ENCODE results near the gene STARD3NL. TPM values are rescaled to one million over a fixed set of nuclear protein-coding genes. Genes with fewer than 3 reads are reported as not detected.
"Not testable (repeated sequence)": the region's sequence is repeated elsewhere in the genome, so short reads cannot be mapped to it uniquely, and the experiment has no call there.

STARD3NL gene
- total and polyA plus RNA-seq, 7 donors, result 11.1 to 28.5 (median 15.6) TPM

DNA sequence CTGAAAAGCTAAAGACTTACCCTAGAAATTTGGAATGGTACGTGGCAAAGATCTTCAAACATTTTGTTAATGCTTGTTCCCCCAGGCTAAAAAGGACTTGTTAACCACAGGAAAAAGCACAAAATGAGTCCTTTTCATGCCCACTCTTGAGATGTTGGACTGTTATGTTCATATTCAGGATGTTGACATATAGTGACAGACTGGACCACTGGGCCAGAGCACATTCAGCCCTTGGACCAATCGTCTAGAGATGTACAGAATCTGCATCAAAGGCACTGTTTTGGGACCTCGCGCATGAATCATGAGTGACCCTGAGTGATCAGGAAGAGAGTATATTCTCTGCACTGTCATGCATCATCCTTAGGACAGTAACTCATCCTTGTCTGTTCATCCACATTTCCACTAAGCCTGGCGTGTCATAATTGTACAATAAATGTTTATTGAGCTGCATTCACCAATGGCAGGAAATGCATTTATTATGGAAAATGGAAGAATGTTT, 70.1 kb downstream of the STARD3NL start:
- Histone ChIP-seq H3K27ac (no peak overlapping the region), H3K9me3 (no peaks in the 10 kb centered on the region), H3K36me3 (ENCODE audit: insufficient read depth in 1 of 2, low read depth in 1 of 2) (no peaks in the 10 kb centered on the region), H3K27me3 (ENCODE audit: insufficient read depth in 3 of 3, low read length in 2 of 3) (no peaks in the 10 kb centered on the region), H3K4me3 (no peak overlapping the region), H3K4me1 (no peaks in the 10 kb centered on the region)
- DNase-seq (no peak), ATAC-seq (no peak)
- TF ChIP-seq, protein P1, sequence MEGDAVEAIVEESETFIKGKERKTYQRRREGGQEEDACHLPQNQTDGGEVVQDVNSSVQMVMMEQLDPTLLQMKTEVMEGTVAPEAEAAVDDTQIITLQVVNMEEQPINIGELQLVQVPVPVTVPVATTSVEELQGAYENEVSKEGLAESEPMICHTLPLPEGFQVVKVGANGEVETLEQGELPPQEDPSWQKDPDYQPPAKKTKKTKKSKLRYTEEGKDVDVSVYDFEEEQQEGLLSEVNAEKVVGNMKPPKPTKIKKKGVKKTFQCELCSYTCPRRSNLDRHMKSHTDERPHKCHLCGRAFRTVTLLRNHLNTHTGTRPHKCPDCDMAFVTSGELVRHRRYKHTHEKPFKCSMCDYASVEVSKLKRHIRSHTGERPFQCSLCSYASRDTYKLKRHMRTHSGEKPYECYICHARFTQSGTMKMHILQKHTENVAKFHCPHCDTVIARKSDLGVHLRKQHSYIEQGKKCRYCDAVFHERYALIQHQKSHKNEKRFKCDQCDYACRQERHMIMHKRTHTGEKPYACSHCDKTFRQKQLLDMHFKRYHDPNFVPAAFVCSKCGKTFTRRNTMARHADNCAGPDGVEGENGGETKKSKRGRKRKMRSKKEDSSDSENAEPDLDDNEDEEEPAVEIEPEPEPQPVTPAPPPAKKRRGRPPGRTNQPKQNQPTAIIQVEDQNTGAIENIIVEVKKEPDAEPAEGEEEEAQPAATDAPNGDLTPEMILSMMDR (IDR thresholded peaks at IDR 0.05), result no peak
- intact Hi-C loops (cut with DNase I), result no loop called here
- WGBS, 3 donors, result 88 to 95% (median 92%) methylated on average over 5 of the region's 5 CpGs

DNA sequence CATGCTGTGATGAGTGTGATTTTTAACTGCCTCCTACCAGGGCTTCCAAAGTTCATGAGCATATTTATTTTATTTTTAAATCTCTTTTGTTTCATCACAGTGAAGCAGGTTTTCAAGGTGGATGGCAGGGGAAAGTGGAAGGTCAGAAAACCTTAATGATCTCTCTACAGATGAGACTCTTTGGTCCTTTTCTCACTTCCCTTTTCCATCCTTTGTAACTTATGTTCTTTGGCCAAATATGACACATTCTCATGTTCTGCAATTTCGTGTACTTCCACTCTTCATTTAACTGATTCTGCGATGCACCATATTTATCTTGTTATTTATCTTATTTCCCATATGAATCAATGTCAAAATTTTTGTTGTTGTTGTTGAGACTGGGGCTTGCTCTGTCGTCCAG, 71.8 kb downstream of the STARD3NL start:
- ATAC-seq; H3K36me3 ChIP-seq (ENCODE audit: insufficient read depth in 1 of 2, low read depth in 1 of 2); H3K9me3 ChIP-seq; H3K4me1 ChIP-seq; H3K4me3 ChIP-seq; DNase-seq; intact Hi-C loops (cut with DNase I); H3K27ac ChIP-seq; H3K27me3 ChIP-seq (ENCODE audit: insufficient read depth in 3 of 3, low read length in 2 of 3): not testable (repeated sequence)
- 62 to 71% (median 63%) methylated on average over 3 of the region's 3 CpGs for WGBS, 3 donors

DNA sequence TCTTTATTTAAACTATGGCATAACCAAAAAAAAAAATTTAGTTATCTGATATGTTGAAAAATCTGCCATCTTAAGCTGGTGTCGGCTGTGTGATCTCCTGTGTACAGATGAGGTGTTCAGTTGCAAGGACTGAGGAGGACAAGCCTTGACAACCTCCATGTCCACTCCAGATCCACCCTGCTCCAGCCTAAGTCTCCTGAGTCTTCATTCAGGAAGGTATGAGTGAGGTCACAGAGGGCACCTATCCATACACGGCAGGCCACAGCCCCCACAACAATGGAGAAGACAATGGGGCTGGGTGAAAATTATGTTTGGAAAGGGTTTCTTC, 79.3 kb downstream of the STARD3NL start:
- H3K27me3 ChIP-seq (ENCODE audit: insufficient read depth in 3 of 3, low read length in 2 of 3), result no peaks in the 10 kb centered on the region
- ATAC-seq, result no peak
- TF ChIP-seq, protein P1 (IDR thresholded peaks at IDR 0.05), result no peak
- H3K4me1 ChIP-seq, result no peaks in the 10 kb centered on the region
- H3K27ac ChIP-seq, result no peak overlapping the region
- intact Hi-C loops (cut with DNase I), result no loop called here
- no peak for DNase-seq
- no peaks in the 10 kb centered on the region for H3K9me3 ChIP-seq
- H3K4me3 ChIP-seq, result no peak overlapping the region
- 56 to 68% (median 59%) methylated on average over 2 of the region's 2 CpGs for WGBS, 3 donors
- no peaks in the 10 kb centered on the region for H3K36me3 ChIP-seq (ENCODE audit: insufficient read depth in 1 of 2, low read depth in 1 of 2)

DNA sequence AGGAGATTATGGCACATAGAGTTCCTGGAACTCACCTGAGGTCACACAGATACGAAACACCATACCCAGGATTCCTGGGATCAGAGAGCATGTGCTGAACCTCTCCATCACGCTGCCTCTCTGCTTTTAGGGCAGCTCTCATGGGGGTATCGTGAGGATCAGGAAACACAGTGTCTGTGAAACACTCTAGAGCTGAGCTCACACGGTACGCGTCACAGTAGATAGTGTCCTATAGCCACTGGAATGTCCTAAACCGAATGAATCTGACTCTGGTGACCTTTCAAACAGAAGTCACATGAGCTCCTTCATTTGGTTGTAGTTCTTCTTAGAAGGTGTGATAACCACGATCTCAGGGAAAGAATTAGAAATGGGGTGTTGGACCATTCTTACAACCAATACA, 81.1 kb downstream of the STARD3NL start:
- intact Hi-C loops (cut with DNase I); ATAC-seq; H3K27me3 ChIP-seq (ENCODE audit: insufficient read depth in 3 of 3, low read length in 2 of 3); DNase-seq; H3K4me3 ChIP-seq; H3K9me3 ChIP-seq; H3K27ac ChIP-seq; H3K4me1 ChIP-seq; H3K36me3 ChIP-seq (ENCODE audit: insufficient read depth in 1 of 2, low read depth in 1 of 2): not testable (repeated sequence)
- WGBS, 3 donors, result 85 to 91% (median 88%) methylated on average over 8 of the region's 8 CpGs

DNA sequence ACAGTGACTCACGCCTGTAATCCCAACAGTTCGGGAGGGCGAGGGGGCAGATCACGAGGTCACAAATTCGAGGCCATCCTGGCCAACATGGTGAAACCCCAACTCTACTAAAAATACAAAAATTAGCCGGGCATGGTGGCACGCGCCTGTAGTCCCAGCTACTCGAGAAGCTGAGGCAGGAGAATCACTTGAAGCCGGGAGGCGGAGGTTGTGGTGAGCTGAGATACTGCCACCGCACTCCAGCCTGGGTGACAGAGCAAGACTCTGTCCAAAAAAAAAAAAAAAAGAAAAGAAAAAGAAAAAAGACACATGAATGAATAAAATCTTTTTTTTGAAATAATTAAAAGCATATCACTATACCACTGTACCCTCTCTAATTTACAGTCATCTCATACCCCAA, 83.6 kb downstream of the STARD3NL start:
- intact Hi-C loops (cut with DNase I); H3K9me3 ChIP-seq; ATAC-seq; H3K27ac ChIP-seq; H3K4me1 ChIP-seq; H3K27me3 ChIP-seq (ENCODE audit: insufficient read depth in 3 of 3, low read length in 2 of 3); H3K36me3 ChIP-seq (ENCODE audit: insufficient read depth in 1 of 2, low read depth in 1 of 2); DNase-seq; H3K4me3 ChIP-seq: not testable (repeated sequence)
- WGBS, 3 donors, result 88 to 95% (median 88%) methylated on average over 12 of the region's 12 CpGs

DNA sequence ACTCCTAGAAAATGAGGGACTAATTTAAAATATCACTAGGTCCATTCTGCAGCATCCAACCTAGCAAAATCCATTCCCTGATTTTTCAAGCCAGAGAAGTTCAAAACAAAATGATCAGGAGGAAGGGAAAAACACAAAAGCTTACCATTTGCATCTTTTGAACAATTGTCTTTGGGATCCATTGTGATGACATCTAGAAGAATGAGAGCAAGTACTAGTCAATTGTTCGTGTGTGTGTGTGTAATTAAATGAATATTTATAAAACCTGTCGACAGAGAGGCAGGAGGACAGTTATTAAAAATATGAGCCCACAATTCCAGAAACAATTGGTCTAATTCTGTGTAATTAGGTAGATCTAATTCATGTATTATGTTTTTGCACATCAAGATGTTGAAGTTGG, 84.0 kb downstream of the STARD3NL start:
- H3K4me3 ChIP-seq; H3K4me1 ChIP-seq; intact Hi-C loops (cut with DNase I); DNase-seq; H3K9me3 ChIP-seq; H3K27me3 ChIP-seq (ENCODE audit: insufficient read depth in 3 of 3, low read length in 2 of 3); ATAC-seq; H3K27ac ChIP-seq; H3K36me3 ChIP-seq (ENCODE audit: insufficient read depth in 1 of 2, low read depth in 1 of 2): not testable (repeated sequence)
- 63 to 75% (median 69%) methylated on average over 2 of the region's 2 CpGs for WGBS, 3 donors

DNA sequence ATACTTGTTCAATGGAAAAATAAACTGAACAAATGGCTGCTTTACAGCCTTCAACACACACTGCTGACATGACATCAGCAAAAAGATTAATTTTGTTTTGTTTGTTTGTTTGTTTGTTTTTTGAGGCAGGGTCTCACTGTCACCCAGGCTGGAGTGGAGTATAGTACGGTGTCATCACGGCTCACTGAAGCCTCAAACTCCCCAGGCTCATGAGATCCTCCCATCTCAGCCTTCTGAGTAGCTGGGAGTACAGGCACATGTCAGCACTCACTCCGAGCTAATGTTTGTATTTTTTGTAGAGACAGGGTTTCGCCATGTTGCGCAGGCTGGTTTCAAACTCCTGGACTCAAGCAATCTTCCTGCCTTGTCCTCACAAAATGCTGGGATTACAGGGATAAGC, 84.5 kb downstream of the STARD3NL start:
- H3K9me3 ChIP-seq, result no peaks in the 10 kb centered on the region
- ATAC-seq (no peak), DNase-seq (no peak)
- H3K27me3 ChIP-seq (ENCODE audit: insufficient read depth in 3 of 3, low read length in 2 of 3), result no peaks in the 10 kb centered on the region
- H3K4me1 ChIP-seq, result no peaks in the 10 kb centered on the region
- TF ChIP-seq, protein P1 (IDR thresholded peaks at IDR 0.05), result no peak
- no peak overlapping the region for H3K4me3 ChIP-seq
- intact Hi-C loops (cut with DNase I), result no loop called here
- 72 to 75% (median 73%) methylated on average over 5 of the region's 5 CpGs for WGBS, 3 donors
- no peak overlapping the region for H3K27ac ChIP-seq
- H3K36me3 ChIP-seq (ENCODE audit: insufficient read depth in 1 of 2, low read depth in 1 of 2), result no peaks in the 10 kb centered on the region

DNA sequence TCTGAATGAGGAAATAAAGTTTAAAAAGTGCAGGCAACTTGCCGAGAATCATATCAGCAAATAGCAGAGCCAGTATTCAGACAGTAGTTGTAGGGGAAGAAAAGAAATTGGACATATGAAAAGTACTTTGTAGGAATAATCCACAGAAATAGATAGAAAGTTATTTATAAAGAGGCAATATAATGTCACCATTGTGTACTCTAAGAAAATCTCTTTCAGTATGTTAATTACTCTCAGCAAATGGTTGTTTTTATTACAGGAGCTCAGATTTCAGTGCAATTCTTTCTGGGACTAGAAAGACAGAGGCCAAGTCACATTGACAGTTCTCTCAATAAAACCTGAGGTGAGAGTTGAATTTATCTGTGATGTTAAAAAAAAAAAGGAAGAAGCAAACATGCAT, 85.2 kb downstream of the STARD3NL start:
- intact Hi-C loops (cut with DNase I); ATAC-seq; DNase-seq: not testable (repeated sequence)

DNA sequence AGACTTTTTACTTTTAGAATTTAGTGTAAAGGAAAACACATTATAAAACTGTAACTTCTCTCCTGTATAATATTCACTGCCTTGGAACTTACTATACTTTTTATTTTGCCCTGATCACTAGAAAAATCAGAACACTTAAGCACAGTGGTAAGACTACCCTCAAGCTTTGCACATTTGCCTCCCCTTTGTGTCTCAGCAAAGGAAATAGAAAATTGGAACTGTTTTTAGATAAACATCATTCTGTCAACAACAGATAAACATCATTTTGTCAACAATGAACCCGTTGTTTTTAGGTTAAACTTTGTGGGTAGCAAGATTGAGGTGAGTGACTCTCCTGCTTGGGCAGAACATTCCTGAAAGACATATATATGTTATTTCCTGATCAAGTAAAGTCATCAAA, 86.6 kb downstream of the STARD3NL start:
- H3K4me3 ChIP-seq; H3K9me3 ChIP-seq; intact Hi-C loops (cut with DNase I); H3K4me1 ChIP-seq; ATAC-seq; H3K36me3 ChIP-seq (ENCODE audit: insufficient read depth in 1 of 2, low read depth in 1 of 2); H3K27me3 ChIP-seq (ENCODE audit: insufficient read depth in 3 of 3, low read length in 2 of 3); H3K27ac ChIP-seq; DNase-seq: not testable (repeated sequence)
- WGBS, 3 donors, result 54 to 67% (median 66%) methylated on average over 1 of the region's 1 CpG

More for the DNA sequence above, 85.2 kb downstream of the STARD3NL start:
- H3K4me1 ChIP-seq; H3K27ac ChIP-seq; H3K27me3 ChIP-seq (ENCODE audit: insufficient read depth in 3 of 3, low read length in 2 of 3); H3K36me3 ChIP-seq (ENCODE audit: insufficient read depth in 1 of 2, low read depth in 1 of 2); H3K4me3 ChIP-seq; H3K9me3 ChIP-seq: not testable (repeated sequence)
- 53 to 69% (median 68%) methylated on average over 1 of the region's 1 CpG for WGBS, 3 donors
